HG03039 (cell line): ENCODE results near the gene PCP4.
"Not testable (repeated sequence)": the region's sequence is repeated elsewhere in the genome, so short reads cannot be mapped to it uniquely, and the experiment has no call there.

Source experiments
- ATAC-seq: cut with Tn5 transposase; IDR thresholded peaks from one replicate; pipeline ENCODE4 v1.9.1; 2021; ENCODE audit warnings: mild to moderate bottlenecking, moderate library complexity; ENCODE audit not compliant: unreplicated experiment

Gene PCP4

DNA sequence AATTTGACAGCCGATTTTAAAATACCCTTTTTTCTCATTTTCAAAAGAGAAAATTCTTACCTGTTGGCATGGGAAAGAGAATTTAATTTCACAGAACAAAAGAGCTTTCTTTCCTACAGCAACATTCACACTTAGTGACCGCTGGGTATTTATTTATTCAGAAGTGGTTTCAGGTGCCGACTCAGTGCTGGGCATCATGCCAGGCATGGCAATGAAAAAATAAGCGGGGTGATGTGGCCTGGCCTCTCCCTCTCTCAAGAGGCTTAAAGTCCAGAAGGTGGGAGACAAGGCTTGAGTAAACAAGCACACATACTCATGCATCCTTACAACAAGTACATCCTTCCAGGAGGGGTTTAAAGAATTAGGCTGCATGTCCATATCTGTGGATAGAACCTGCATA lies 4.1 kb upstream of the PCP4 start:
- ATAC-seq, result no peak

DNA sequence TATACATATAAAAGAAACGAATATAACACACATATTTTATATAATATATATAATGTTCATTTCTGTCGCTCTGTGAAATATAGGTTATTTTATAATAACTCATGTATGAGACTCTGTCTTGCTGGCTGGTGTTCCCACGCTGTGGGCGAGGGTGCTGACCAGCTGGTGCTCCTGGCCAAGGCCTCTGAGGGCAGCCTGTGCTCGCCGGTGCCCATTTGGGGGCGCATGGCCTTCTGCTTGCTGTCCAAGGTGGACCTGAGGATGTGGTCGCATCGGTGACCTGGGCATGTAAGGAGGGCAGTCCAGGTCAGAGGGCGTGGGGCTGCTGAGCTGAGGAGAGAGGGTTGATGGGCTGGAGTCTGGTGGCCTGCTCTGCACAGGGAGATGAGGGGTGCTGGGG lies 1.1 kb upstream of the PCP4 start:
- no peak for ATAC-seq

DNA sequence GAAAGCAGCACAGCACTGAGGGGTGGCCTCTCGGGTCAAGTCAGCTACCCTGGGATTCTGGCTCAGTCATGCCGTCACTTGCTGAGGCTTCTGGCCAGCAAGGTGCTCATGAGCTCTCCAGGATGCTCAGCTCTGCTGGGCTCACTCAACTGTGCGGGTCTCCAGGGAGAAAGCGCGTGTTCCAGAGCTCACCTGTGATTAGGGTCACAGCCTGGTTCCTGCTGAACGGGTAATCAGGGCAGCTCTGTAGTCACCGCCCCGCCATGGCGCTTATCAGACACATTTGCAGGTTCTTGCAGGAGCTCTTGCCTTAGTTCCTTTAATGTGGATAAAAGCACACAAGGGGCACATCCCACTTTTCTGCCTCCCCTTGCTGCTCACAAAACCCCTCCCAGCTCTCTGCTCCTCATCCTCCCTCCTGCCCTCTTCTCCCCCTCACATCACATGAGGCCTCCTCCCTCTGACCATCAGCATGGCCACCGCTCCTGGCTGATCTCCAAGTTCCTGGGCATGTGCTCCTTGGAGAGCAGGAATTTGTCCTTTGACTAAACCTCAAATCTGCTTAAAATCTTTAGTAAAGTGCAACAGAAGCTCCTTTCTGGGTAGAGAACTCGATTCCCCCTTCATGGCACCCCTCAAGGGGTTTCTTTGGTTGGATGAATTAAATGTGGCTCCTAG lies 2.0 kb downstream of the PCP4 start:
- no peak for ATAC-seq

DNA sequence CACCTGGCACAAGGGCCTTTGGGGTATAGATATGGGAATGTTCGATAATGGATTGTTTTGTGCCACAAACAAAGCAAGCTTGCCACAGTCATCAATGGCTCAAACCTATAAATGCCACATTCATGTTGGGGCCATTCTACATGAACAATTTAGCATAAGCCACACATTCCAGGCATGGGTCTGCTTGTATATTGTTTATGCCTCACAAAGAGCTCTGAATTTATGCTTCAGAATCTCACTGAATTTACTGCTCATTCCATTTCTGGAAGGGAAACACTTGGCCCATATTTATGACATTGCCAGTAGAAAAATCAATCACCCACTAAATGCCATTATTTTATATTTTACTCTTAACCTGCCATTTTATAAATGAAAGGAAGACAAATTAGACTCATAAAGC lies 6.4 kb downstream of the PCP4 start:
- no peak for ATAC-seq

- no peak for ATAC-seq
Measured at GRCh38 chr21:39874206-39874605, 7.0 kb downstream of the PCP4 start.

DNA sequence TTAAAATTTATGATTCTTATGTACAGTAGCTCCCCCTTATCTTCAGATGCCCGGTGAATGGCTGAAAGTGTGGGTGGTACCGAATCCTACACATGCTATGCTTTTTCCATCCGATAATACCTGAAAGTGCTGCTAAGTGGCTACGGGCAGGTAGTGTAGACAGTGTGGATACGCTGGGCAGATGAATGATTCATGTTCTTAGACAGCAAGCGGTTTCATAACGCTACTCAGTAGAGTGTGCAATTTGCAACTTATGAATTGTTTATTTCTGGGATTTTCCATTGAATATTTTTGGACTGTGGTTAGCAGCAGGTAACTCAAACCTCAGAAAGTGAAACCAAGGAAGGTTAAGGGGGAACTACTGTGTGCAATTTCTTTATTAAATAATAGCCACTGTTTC lies 7.5 kb downstream of the PCP4 start:
- no peak for ATAC-seq

DNA sequence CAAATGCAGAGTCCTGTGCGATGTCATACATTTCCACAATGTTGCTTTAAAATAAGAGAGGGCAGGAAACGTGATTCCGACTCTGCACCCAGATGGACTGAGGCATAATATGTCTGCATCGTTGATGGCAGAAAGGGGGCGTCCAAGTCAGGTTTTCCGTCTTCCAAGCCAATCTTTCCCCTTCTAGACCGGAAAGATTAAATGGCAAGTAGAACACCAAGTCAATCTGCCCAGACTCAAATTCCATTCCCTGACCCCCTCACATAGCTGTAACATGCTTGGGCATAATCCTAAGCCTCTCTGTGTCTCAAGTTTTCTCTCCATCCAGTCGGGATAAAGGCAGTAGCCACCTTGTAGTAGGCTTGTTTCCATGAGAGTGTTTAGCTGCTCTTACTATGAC lies 14.4 kb downstream of the PCP4 start:
- ATAC-seq, result no peak

DNA sequence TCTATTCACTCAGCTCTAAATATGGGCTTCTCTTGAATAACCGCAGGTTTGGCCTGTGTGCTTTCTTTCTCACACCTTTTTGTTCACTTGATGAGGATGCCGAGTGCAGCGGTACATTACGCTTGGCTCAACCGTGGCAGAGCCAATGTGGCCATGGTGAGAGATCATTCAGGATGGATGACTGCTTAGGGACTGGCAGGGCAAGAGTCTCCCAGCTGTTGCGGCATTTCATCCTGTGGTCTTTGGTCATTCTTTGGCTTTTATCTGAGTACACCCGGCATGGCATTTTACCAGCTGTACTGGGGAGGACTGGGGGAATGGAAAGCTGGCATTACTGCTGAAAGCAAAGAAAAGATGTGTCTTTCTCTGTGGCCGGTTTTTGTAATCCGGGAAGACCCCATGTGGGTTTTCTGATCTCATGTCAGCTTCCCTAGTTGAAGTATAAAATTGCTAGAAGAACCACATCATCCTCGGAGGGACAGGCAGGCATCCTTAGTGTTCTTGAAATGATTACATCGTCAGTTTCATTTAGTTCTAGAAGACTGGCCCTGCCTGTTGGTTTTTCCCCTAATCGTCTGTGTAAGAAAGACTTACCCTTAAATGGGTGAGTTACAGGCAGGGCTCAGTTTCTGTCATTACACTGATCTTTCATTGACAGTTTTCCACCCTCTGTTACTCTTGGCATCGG lies 15.1 kb downstream of the PCP4 start:
- ATAC-seq, result no peak

DNA sequence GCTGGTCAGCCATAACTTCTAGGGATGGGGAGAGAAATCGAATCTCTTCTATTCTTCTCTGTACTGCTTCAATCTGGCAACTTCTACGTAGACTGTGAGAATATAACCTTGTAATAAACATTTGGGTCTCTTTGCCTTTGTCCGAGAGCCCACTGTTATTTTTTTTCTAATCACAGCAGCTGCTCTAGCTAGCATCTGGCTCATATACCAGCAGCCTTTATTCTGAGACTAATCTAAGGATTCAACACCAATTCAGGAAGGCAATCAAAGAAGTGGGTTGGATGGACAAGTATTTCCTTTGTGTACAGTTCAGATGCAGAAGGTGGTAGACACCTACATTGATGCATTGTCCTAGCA lies 15.6 kb downstream of the PCP4 start:
- ATAC-seq, result no peak

- ATAC-seq, result no peak
Measured at GRCh38 chr21:39885119-39885848, 18.0 kb downstream of the PCP4 start.

- no peak for ATAC-seq
Measured at GRCh38 chr21:39888848-39889247, 21.6 kb downstream of the PCP4 start.

- ATAC-seq, result no peak
Measured at GRCh38 chr21:39891111-39891510, 23.9 kb downstream of the PCP4 start.

GRCh38 chr21:39891863-39892262 lies 24.6 kb downstream of the PCP4 start:
- not testable (repeated sequence) for ATAC-seq

DNA sequence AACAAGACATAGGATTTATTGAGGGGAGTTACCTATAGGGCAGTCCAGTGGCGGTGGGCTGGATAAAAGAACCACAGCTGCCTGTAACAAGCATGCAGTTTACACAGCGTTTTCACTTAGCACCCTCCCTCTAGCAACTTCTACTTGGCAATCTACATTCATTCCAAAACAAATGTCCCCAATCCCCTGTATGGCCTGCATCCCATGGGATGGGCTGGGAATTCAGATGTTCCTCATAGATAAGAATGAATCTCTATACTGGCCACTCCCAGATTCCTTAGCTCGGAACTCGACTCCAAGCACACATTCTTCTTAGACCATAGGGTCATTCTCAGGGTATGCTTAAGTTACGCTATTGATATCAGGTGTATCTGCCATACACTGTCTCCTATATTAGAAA lies 33.3 kb downstream of the PCP4 start:
- ATAC-seq, result no peak

GRCh38 chr21:39900911-39901310 lies 33.7 kb downstream of the PCP4 start:
- ATAC-seq, result no peak

DNA sequence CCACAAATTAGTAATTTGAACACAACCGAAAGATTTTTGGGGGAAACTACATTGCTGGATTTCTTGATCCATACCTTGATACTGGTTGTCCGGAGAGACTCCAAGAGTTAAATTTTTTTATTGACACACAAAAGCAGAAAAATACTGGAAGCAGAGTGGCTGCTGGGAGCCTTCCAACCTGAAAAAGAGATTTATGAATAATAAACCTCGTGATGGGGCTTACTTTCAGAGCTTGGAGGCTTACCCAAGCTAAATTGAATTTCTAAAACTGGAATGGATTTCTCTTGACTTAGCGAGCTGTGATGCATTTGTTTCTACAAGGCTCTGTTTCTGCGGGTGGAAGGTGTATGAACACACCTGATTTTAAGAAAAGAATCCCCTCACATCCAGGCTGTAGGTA lies 35.7 kb downstream of the PCP4 start:
- no peak for ATAC-seq

- ATAC-seq, result no peak
Measured at GRCh38 chr21:39904457-39904856, 37.2 kb downstream of the PCP4 start.

- no peak for ATAC-seq
Measured at GRCh38 chr21:39908265-39908923, 41.2 kb downstream of the PCP4 start.

DNA sequence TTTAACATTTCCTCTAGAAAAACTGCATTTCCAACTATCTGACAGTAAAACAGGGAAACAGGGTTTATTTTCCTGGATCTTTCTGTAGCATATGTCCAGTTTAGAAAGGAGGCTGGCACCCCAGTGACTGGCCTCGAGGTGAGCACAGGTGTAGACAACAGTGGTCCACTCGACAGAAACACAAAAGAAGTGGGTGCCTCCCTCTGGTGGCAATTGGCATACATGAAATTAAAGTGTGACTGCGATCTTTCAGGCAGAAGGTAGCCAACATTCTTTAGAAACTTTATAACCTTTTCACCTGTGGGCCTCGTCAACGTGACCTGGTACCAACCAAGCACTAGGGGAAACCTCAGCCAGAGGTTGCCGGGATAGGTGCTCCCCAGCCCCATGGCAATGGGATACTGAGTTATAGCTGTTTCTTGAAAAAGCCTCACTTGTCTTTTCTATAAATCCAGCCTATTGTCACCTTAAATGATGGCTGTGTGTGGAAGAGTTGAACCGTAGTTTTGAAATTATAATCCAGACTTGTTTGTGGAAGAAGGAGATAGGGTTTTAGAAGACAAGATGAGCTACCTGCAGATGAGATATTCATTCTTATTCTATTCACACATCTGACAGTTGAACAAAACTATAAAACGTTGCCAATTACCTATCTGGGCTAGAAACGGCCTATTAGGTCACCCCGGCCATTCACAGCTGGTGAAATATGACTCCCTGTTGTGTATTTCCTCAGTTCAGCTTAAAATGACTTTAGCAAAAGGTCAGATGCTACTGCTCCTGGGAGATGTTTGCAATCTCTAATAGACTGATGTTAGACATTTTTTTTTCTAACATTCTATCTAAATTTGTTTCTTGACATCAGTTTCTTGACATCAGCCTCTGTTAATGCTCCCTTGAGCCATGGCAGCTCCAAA lies 44.3 kb downstream of the PCP4 start:
- ATAC-seq, result no peak

GRCh38 chr21:39913706-39914305 lies 46.6 kb downstream of the PCP4 start:
- no peak for ATAC-seq
